Astrocyte (in vitro differentiated cells and primary cell): ENCODE results near the gene BHLHE23. TPM values are rescaled to one million over a fixed set of nuclear protein-coding genes. Genes with fewer than 3 reads are reported as not detected.

ENCODE experiments used
- DNase-seq: peaks from one replicate; pipeline ENCODE4 v3.0.0-alpha.2; 2010; ENCODE audit warnings: low read depth
- FAIRE-seq: peaks from 2 replicates; lab custom pipeline; 2011; peaks lifted over from hg19 to GRCh38; lab: Jason Lieb, UNC
- H2AFZ ChIP-seq: 2 replicates; pipeline ENCODE4 v1.6.0; 2012; ENCODE audit warnings: low read depth, low read length, inconsistent platforms
- H3K27ac ChIP-seq: 2 replicates; pipeline ENCODE4 v1.5.1; 2011; ENCODE audit warnings: low read depth, low read length, inconsistent platforms
- H3K27me3 ChIP-seq: 2 replicates; pipeline ENCODE4 v1.6.0; 2011; ENCODE audit warnings: low read length, inconsistent platforms; ENCODE audit not compliant: insufficient read depth
- H3K36me3 ChIP-seq: 2 replicates; pipeline ENCODE4 v1.5.1; 2011; ENCODE audit warnings: low read length, inconsistent platforms; ENCODE audit not compliant: insufficient read depth
- H3K4me1 ChIP-seq: 2 replicates; pipeline ENCODE4 v1.5.1; 2011; ENCODE audit warnings: low read length, inconsistent platforms; ENCODE audit not compliant: insufficient read depth
- H3K4me2 ChIP-seq: 2 replicates; pipeline ENCODE4 v1.6.0; 2012; ENCODE audit warnings: low read length, inconsistent platforms
- H3K4me3 ChIP-seq: 2 replicates; pipeline ENCODE4 v1.5.1; 2011; ENCODE audit warnings: low read depth, mild to moderate bottlenecking, low read length, inconsistent platforms; ENCODE audit not compliant: insufficient read depth
- H3K79me2 ChIP-seq: 2 replicates; pipeline ENCODE4 v1.6.0; 2012; ENCODE audit warnings: mild to moderate bottlenecking, low read length, inconsistent platforms; ENCODE audit not compliant: insufficient read depth
- H3K9ac ChIP-seq: 2 replicates; pipeline ENCODE4 v1.6.0; 2012; ENCODE audit warnings: mild to moderate bottlenecking, low read length, inconsistent platforms
- H3K9me3 ChIP-seq: 2 replicates; pipeline ENCODE4 v1.5.1; 2012; ENCODE audit warnings: low read depth, mild to moderate bottlenecking, low read length, inconsistent platforms; ENCODE audit not compliant: insufficient read depth
- H4K20me1 ChIP-seq: 2 replicates; pipeline ENCODE4 v1.6.0; 2012; ENCODE audit warnings: low read length, inconsistent platforms; ENCODE audit not compliant: insufficient read depth
- H3K27ac Mint-ChIP-seq: one replicate; pipeline ENCODE4 v1.8.0; 2021; ENCODE audit warnings: mild to moderate bottlenecking, mixed read lengths; ENCODE audit not compliant: unreplicated experiment
- H3K27me3 Mint-ChIP-seq: one replicate; pipeline ENCODE4 v1.8.0; 2021; ENCODE audit warnings: low read depth, mixed read lengths; ENCODE audit not compliant: unreplicated experiment
- H3K36me3 Mint-ChIP-seq: one replicate; pipeline ENCODE4 v1.8.0; 2021; ENCODE audit warnings: low read depth, mixed read lengths; ENCODE audit not compliant: unreplicated experiment
- H3K4me1 Mint-ChIP-seq: one replicate; pipeline ENCODE4 v1.8.0; 2021; ENCODE audit warnings: low read depth, mixed read lengths; ENCODE audit not compliant: unreplicated experiment
- H3K4me3 Mint-ChIP-seq: one replicate; pipeline ENCODE4 v1.8.0; 2021; ENCODE audit warnings: mild to moderate bottlenecking, moderate library complexity, mixed read lengths; ENCODE audit not compliant: unreplicated experiment
- H3K9me3 Mint-ChIP-seq: one replicate; pipeline ENCODE4 v1.8.0; 2021; ENCODE audit warnings: mild to moderate bottlenecking, mixed read lengths; ENCODE audit not compliant: unreplicated experiment
- EZH2 ChIP-seq: IDR thresholded peaks from 2 replicates; pipeline ENCODE4 v1.6.1; 2012; ENCODE audit warnings: mild to moderate bottlenecking, low read length, inconsistent platforms; ENCODE audit not compliant: insufficient read depth
- total RNA-seq: library from RNA; stranded (reverse); gene quantifications from 2 replicates; pipeline ENCODE4 v1.2.1, GENCODE V29; 2021
- TF ChIP-seq, protein P1 (sequence below): IDR thresholded peaks from 2 replicates; pipeline ENCODE4 v1.5.1; 2011; ENCODE audit warnings: low read depth, mild to moderate bottlenecking, inconsistent platforms, low read length, moderate library complexity; ENCODE audit not compliant: insufficient read depth

The BHLHE23 gene
- total RNA-seq, 1 donor from 2014 or later: not detected

DNA sequence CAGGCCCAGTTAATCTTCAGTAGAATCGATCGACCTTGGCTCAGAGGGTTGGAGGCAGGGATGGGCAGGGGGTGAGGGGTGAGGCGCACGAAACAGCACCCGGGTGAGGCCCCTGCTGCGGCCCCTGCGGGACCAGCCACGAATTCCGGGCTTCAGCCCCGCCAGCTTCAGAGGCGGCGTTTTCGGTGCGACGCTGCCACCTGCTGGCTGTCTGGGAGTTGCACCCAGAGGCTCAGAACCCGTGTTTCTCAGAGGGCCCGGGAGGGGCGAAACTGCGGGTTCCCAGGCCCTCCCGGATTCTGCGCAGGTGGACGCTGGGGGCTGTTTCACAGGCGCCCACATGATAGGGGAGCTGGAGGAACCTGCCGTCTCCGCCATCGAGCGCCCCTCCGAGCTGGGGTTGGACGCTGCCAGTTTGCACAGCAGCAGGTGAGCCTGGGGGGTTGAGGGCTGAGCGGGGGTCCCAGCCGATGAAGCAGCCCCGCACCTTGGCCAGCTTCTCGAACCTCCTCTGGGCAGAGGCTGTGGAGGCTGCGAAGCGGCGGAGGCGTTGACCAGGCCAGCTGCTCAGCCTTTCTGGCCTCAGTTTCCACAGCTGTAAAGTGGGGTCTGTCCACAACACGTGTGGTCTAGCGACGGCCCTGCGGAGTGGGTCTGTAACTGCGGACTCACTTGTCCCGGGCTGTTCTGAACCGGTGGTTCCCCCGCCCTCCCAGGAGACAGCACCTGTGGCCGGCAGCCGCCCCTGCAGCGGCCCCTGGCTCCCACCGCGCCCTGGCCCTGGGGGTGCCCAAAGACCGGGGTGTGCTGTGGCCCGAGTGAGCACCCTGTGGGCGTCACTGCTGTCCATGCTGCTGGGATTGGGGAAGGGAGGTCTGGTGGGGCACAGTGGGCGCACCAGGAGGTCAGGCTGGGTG lies 2.5 kb upstream of the BHLHE23 start:
- no peak overlapping the region for H3K9ac ChIP-seq
- peaks cover 2% of the 10 kb centered on the region for H3K4me1 ChIP-seq
- Mint-ChIP-seq H3K27me3 (peaks cover 41% of the 10 kb centered on the region), H3K27ac (no peak overlapping the region), H3K4me1 (peaks cover 2% of the 10 kb centered on the region), H3K36me3 (no peaks in the 10 kb centered on the region), H3K4me3 (peak overlapping the region; percentile 45), H3K9me3 (peaks cover 10% of the 10 kb centered on the region)
- H3K4me3 ChIP-seq: no peak overlapping the region
- peaks cover 9% of the 10 kb centered on the region for H4K20me1 ChIP-seq
- FAIRE-seq: no peak
- no peaks in the 10 kb centered on the region for H3K79me2 ChIP-seq
- peaks cover 81% of the 10 kb centered on the region for H3K27me3 ChIP-seq
- H3K9me3 ChIP-seq: peaks cover 9% of the 10 kb centered on the region
- no peak overlapping the region for H2AFZ ChIP-seq
- no peak for TF ChIP-seq EZH2
- TF ChIP-seq, protein P1, sequence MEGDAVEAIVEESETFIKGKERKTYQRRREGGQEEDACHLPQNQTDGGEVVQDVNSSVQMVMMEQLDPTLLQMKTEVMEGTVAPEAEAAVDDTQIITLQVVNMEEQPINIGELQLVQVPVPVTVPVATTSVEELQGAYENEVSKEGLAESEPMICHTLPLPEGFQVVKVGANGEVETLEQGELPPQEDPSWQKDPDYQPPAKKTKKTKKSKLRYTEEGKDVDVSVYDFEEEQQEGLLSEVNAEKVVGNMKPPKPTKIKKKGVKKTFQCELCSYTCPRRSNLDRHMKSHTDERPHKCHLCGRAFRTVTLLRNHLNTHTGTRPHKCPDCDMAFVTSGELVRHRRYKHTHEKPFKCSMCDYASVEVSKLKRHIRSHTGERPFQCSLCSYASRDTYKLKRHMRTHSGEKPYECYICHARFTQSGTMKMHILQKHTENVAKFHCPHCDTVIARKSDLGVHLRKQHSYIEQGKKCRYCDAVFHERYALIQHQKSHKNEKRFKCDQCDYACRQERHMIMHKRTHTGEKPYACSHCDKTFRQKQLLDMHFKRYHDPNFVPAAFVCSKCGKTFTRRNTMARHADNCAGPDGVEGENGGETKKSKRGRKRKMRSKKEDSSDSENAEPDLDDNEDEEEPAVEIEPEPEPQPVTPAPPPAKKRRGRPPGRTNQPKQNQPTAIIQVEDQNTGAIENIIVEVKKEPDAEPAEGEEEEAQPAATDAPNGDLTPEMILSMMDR: peak; percentile 58
- H3K36me3 ChIP-seq: no peaks in the 10 kb centered on the region
- DNase-seq: no peak
- peak overlapping the region; percentile 60 for H3K4me2 ChIP-seq
- no peak overlapping the region for H3K27ac ChIP-seq

DNA sequence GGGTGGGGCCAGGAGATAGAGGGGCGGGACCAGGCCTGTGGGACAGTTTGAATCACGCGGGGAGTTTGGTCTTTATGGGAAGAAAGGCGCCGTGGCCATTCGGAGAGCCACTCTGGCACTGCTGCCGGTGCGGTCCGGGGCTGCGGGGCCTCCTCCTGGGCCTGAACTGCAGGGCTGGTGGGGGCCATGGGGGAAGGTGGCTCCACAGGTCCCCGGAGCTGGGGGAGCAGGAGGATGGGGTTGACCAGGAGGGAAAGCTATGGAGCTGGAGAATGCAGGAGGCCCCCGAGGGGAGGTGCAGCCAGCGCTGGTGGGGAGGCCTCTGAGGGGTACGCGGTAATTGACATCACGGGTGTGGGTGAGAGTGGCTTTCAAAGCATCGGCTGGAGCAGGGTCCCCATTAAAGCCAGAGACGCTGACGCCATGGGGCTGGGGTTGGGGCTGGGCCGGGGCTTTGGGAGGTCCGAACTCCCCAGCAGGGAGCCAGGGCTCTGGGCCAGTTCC lies 1.8 kb upstream of the BHLHE23 start:
- H3K4me3 Mint-ChIP-seq: no peak overlapping the region

More for the DNA sequence above, 1.8 kb upstream of the BHLHE23 start:
- H3K27me3 ChIP-seq: peaks cover 81% of the 10 kb centered on the region
- DNase-seq (no peak), FAIRE-seq (no peak)
- Mint-ChIP-seq H3K27me3 (peaks cover 48% of the 10 kb centered on the region), H3K27ac (peak overlapping the region; percentile 75), H3K9me3 (peaks cover 10% of the 10 kb centered on the region), H3K36me3 (no peaks in the 10 kb centered on the region), H3K4me1 (peaks cover 2% of the 10 kb centered on the region)
- no peak overlapping the region for H3K27ac ChIP-seq
- no peak overlapping the region for H3K9ac ChIP-seq
- H3K9me3 ChIP-seq: peaks cover 6% of the 10 kb centered on the region
- peaks cover 9% of the 10 kb centered on the region for H4K20me1 ChIP-seq
- TF ChIP-seq EZH2: peak; percentile 40
- TF ChIP-seq, protein P1: no peak
- peak overlapping the region; percentile 60 for H3K4me2 ChIP-seq
- H3K4me1 ChIP-seq: peaks cover 2% of the 10 kb centered on the region
- H2AFZ ChIP-seq: no peak overlapping the region
- no peaks in the 10 kb centered on the region for H3K79me2 ChIP-seq
- H3K36me3 ChIP-seq: no peaks in the 10 kb centered on the region
- H3K4me3 ChIP-seq: no peak overlapping the region
